HG02981 (cell line): ENCODE measurements around the gene ROBO1.
A peak's percentile ranks its signal among the peaks of the same experiment; 100 is the strongest.
"Not testable (repeated sequence)": the region's sequence is repeated elsewhere in the genome, so short reads cannot be mapped to it uniquely, and the experiment has no call there.

Experiments used
- ATAC-seq: cut with Tn5 transposase; IDR thresholded peaks from one replicate; pipeline ENCODE4 v1.9.1; 2021; ENCODE audit warnings: mild to moderate bottlenecking, moderate library complexity; ENCODE audit not compliant: unreplicated experiment

Gene ROBO1

GRCh38 chr3:79555655-79556054, 212.1 kb downstream of the ROBO1 start:
- no peak for ATAC-seq

- no peak for ATAC-seq
These were observed 215.8 kb downstream of the ROBO1 start for GRCh38 chr3:79551997-79552396.

GRCh38 chr3:79551321-79551892, 216.4 kb downstream of the ROBO1 start:
- no peak for ATAC-seq

- ATAC-seq: no peak
These were observed 224.4 kb downstream of the ROBO1 start for GRCh38 chr3:79543218-79543982.

GRCh38 chr3:79534727-79535126, 233.1 kb downstream of the ROBO1 start:
- ATAC-seq: no peak

- no peak for ATAC-seq
These were observed 236.1 kb downstream of the ROBO1 start for GRCh38 chr3:79531566-79532295.

- ATAC-seq: peak; percentile 85
These were observed 246.5 kb downstream of the ROBO1 start for GRCh38 chr3:79521221-79521848.

- no peak for ATAC-seq
These were observed 249.9 kb downstream of the ROBO1 start for GRCh38 chr3:79517766-79518413.

- no peak for ATAC-seq
These were observed 251.0 kb downstream of the ROBO1 start for GRCh38 chr3:79516795-79517194.

- ATAC-seq: no peak
These were observed 252.7 kb downstream of the ROBO1 start for GRCh38 chr3:79515072-79515471.

- no peak for ATAC-seq
These were observed 253.7 kb downstream of the ROBO1 start for GRCh38 chr3:79514069-79514468.

- no peak for ATAC-seq
These were observed 261.0 kb downstream of the ROBO1 start for GRCh38 chr3:79506751-79507150.

GRCh38 chr3:79502216-79502681, 265.5 kb downstream of the ROBO1 start:
- ATAC-seq: not testable (repeated sequence)

- peak; percentile 64 for ATAC-seq
These were observed 270.2 kb downstream of the ROBO1 start for GRCh38 chr3:79497447-79498111.

GRCh38 chr3:79491029-79491641, 276.7 kb downstream of the ROBO1 start:
- no peak for ATAC-seq

GRCh38 chr3:79490165-79491028, 277.4 kb downstream of the ROBO1 start:
- no peak for ATAC-seq

GRCh38 chr3:79488407-79488806, 279.4 kb downstream of the ROBO1 start:
- ATAC-seq: no peak

- ATAC-seq: no peak
These were observed 287.1 kb downstream of the ROBO1 start for GRCh38 chr3:79480746-79481145.

GRCh38 chr3:79478620-79479019, 289.2 kb downstream of the ROBO1 start:
- no peak for ATAC-seq
